ENCODE data around the gene CAMKK2. TPM values are rescaled to one million over a fixed set of nuclear protein-coding genes. Genes with fewer than 3 reads are reported as not detected.
A peak's percentile ranks its signal among the peaks of the same experiment; 100 is the strongest.
"Not testable (repeated sequence)": the region's sequence is repeated elsewhere in the genome, so short reads cannot be mapped to it uniquely, and the experiment has no call there.

Gene CAMKK2
- total and polyA plus RNA-seq, 9 of the 15 experiments (the other 6 are each of a cell fraction or from before 2014, with no cell fraction given): 4.3 to 32.0 (median 18.2) TPM

GRCh38 chr12:121201140-121201539 is 95.4 kb downstream of the CAMKK2 start:
- FAIRE-seq, ATAC-seq: not testable (repeated sequence)
- 83% methylated on average over 6 of the region's 6 CpGs for WGBS (ENCODE audit: insufficient coverage, low coverage, missing lambda C conversion rate)

GRCh38 chr12:121198949-121199348 is 97.6 kb downstream of the CAMKK2 start:
- H3K9ac ChIP-seq (ENCODE audit: insufficient read depth in 1 of 2, low read depth in 2 of 2, low read length in 2 of 2): no peak overlapping the region
- H4K20me1 ChIP-seq (replicated peaks; ENCODE audit: control insufficient read depth, insufficient read depth, low read length): no peaks in the 10 kb centered on the region
- H3K4me3 ChIP-seq: no peak overlapping the region
- FAIRE-seq (peak; percentile 42), DNase-seq (ENCODE audit: extremely low read depth in 1 of 4, low spot score in 3 of 4) (no peak), ATAC-seq (peak; percentile 63)
- H3K9me3 ChIP-seq (replicated peaks; ENCODE audit: control insufficient read depth, insufficient read depth, low read depth, low read length): no peaks in the 10 kb centered on the region
- peak overlapping the region; percentile 40 for H3K27ac ChIP-seq (ENCODE audit: extremely low read depth, low read depth, low read length)
- H3K9me1 ChIP-seq (ENCODE audit: control insufficient read depth, insufficient read depth, low read length): no peaks in the 10 kb centered on the region
- H3K79me2 ChIP-seq (ENCODE audit: control insufficient read depth, insufficient read depth, low read length): no peaks in the 10 kb centered on the region
- CTCF ChIA-PET (ENCODE audit: low intra/inter-chr PET ratio): no interaction called here
- peaks cover 10 to 37% of the 10 kb centered on the region in 2 experiments; a peak in 4 of 5 replicates for H3K4me1 ChIP-seq (replicated peaks in 1 of 2; ENCODE audit: control insufficient read depth in 2 of 2, insufficient read depth in 2 of 2, low read length in 2 of 2)
- POLR2A ChIA-PET: interaction anchor here (0.8 kb wide), 1 partner anchor 17 kb away, joined by 3 read pairs; no protein-coding TSS in a partner anchor
- in situ Hi-C loops (cut with MboI) (no loop called here), intact Hi-C loops (cut with micrococcal nuclease) (no loop called here)
- H2AFZ ChIP-seq (ENCODE audit: low read depth, low read length): peak overlapping the region; percentile 74
- no peaks in the 10 kb centered on the region for H3K36me3 ChIP-seq (ENCODE audit: control insufficient read depth, insufficient read depth, low read length)
- BruUV-seq (replicated peaks): no TSS peak
- WGBS (ENCODE audit: insufficient coverage, low coverage, missing lambda C conversion rate): 9% methylated on average over 7 of the region's 7 CpGs
- H3K27me3 ChIP-seq (ENCODE audit: control insufficient read depth in 2 of 2, insufficient read depth in 2 of 2, low read length in 2 of 2): no peaks in the 10 kb centered on the region
- TF ChIP-seq ESRRA (IDR thresholded peaks at IDR 0.05; ENCODE audit: borderline replicate concordance, low read depth): peak; percentile 38; the same call in 1 of the 2 replicates
- TF ChIP-seq ZNF395 (CRISPR knock-in tag; IDR thresholded peaks at IDR 0.05): 0 out of 2 replicates have a peak, but pooled peaks have one; percentile 27
- TF ChIP-seq FOSL1 (tag; conservative IDR thresholded peaks at IDR 0.05): no peak
- no peak overlapping the region for H3K4me2 ChIP-seq (ENCODE audit: insufficient read depth, low read length)

More at GRCh38 chr12:121201140-121201539, 95.4 kb downstream of the CAMKK2 start:
- H3K79me2 ChIP-seq (ENCODE audit: control insufficient read depth, insufficient read depth, low read length); DNase-seq (ENCODE audit: extremely low read depth in 1 of 4, low spot score in 3 of 4); CTCF ChIA-PET (ENCODE audit: low intra/inter-chr PET ratio); H3K4me2 ChIP-seq (ENCODE audit: insufficient read depth, low read length); BruUV-seq (replicated peaks); H3K27me3 ChIP-seq (ENCODE audit: control insufficient read depth in 2 of 2, insufficient read depth in 2 of 2, low read length in 2 of 2); H3K4me3 ChIP-seq; intact Hi-C loops (cut with micrococcal nuclease); H3K27ac ChIP-seq (ENCODE audit: extremely low read depth, low read depth, low read length); H3K36me3 ChIP-seq (ENCODE audit: control insufficient read depth, insufficient read depth, low read length); POLR2A ChIA-PET; H4K20me1 ChIP-seq (replicated peaks; ENCODE audit: control insufficient read depth, insufficient read depth, low read length); H3K9ac ChIP-seq (ENCODE audit: insufficient read depth in 1 of 2, low read depth in 2 of 2, low read length in 2 of 2); H3K9me3 ChIP-seq (replicated peaks; ENCODE audit: control insufficient read depth, insufficient read depth, low read depth, low read length); in situ Hi-C loops (cut with MboI); H2AFZ ChIP-seq (ENCODE audit: low read depth, low read length); H3K9me1 ChIP-seq (ENCODE audit: control insufficient read depth, insufficient read depth, low read length): not testable (repeated sequence)
- TF ChIP-seq BCOR (IDR thresholded peaks at IDR 0.05): 0 out of 2 replicates have a peak, but pooled peaks have one; percentile 24
- peak; percentile 65 for TF ChIP-seq RBM25 (IDR thresholded peaks at IDR 0.05; ENCODE audit: low read depth, low read length, severe bottlenecking)
- peak; percentile 84 for TF ChIP-seq ZNF121 (CRISPR knock-in tag; conservative IDR thresholded peaks at IDR 0.05)
- H3K4me1 ChIP-seq (replicated peaks in 1 of 2; ENCODE audit: control insufficient read depth in 2 of 2, insufficient read depth in 2 of 2, low read length in 2 of 2): peaks cover 10 to 37% of the 10 kb centered on the region in 2 experiments; a peak in 4 of 5 replicates

Data from K562 (cell line).